H7 (cell line): ENCODE results near the gene PITPNM3. TPM values are rescaled to one million over a fixed set of nuclear protein-coding genes. Genes with fewer than 3 reads are reported as not detected.

Experiments
- DNase-seq: peaks from one replicate; pipeline ENCODE4 v3.0.0; 2012
- H3K27me3 ChIP-seq: 2 replicates; pipeline ENCODE4 v1.6.0; 2011; ENCODE audit warnings: mild to moderate bottlenecking, low read length; ENCODE audit not compliant: control insufficient read depth, insufficient read depth
- H3K36me3 ChIP-seq: replicated peaks from 2 replicates; pipeline ENCODE4 v1.5.1; 2011; ENCODE audit warnings: low read length; ENCODE audit not compliant: control insufficient read depth, insufficient read depth
- H3K4me3 ChIP-seq: 2 replicates; pipeline ENCODE4 v1.5.1; 2011; ENCODE audit warnings: low read depth, mild to moderate bottlenecking, control low read depth, low read length, moderate library complexity; ENCODE audit not compliant: insufficient read depth
- total RNA-seq: library from RNA; depleted of rRNA; stranded (reverse); fragments of >200 nt; shearing (Covaris generic); gene quantifications from 2 replicates; pipeline ENCODE4 v1.2.3, GENCODE V29; 2014

Gene PITPNM3
- total RNA-seq, 1 experiment from 2014 or later = 0.97 TPM

GRCh38 chr17:6446516-6447100, 109.7 kb downstream of the PITPNM3 start:
- Histone ChIP-seq H3K4me3 (no peak overlapping the region), H3K36me3 (peaks cover 32% of the 10 kb centered on the region), H3K27me3 (no peaks in the 10 kb centered on the region)
- DNase-seq = no peak

- DNase-seq = peak; percentile 62
- H3K36me3 ChIP-seq = peaks cover 28% of the 10 kb centered on the region
- no peaks in the 10 kb centered on the region for H3K27me3 ChIP-seq
- H3K4me3 ChIP-seq = peak overlapping the region; percentile 79
Measured at GRCh38 chr17:6444571-6445335, 111.6 kb downstream of the PITPNM3 start.

GRCh38 chr17:6443692-6444570, 112.4 kb downstream of the PITPNM3 start, which contains the start of gene PIMREG:
Gene PIMREG (plus strand): TSS chr17:6444455. CDS start chr17:6445111, 656 bp downstream.
- DNase-seq = peak; percentile 99
- Histone ChIP-seq H3K36me3 (peaks cover 21% of the 10 kb centered on the region), H3K4me3 (peak within 1 kb of the TSS; percentile 79), H3K27me3 (no peaks in the 10 kb centered on the region)

- H3K4me3 ChIP-seq = no peak overlapping the region
- no peaks in the 10 kb centered on the region for H3K27me3 ChIP-seq
- no peak for DNase-seq
- H3K36me3 ChIP-seq = peaks cover 15% of the 10 kb centered on the region
Measured at GRCh38 chr17:6442775-6443174, 113.6 kb downstream of the PITPNM3 start.

- no peak for DNase-seq
- Histone ChIP-seq H3K36me3 (no peaks in the 10 kb centered on the region), H3K4me3 (no peak overlapping the region), H3K27me3 (no peaks in the 10 kb centered on the region)
Measured at GRCh38 chr17:6439951-6440350, 116.4 kb downstream of the PITPNM3 start.

- Histone ChIP-seq H3K27me3 (no peaks in the 10 kb centered on the region), H3K4me3 (no peak overlapping the region), H3K36me3 (no peaks in the 10 kb centered on the region)
- DNase-seq = no peak
Measured at GRCh38 chr17:6437956-6438355, 118.4 kb downstream of the PITPNM3 start.

GRCh38 chr17:6437466-6437865, 118.9 kb downstream of the PITPNM3 start:
- Histone ChIP-seq H3K27me3 (no peaks in the 10 kb centered on the region), H3K4me3 (no peak overlapping the region), H3K36me3 (no peaks in the 10 kb centered on the region)
- no peak for DNase-seq

GRCh38 chr17:6435968-6436367, 120.4 kb downstream of the PITPNM3 start:
- H3K4me3 ChIP-seq = no peak overlapping the region
- no peaks in the 10 kb centered on the region for H3K27me3 ChIP-seq
- no peaks in the 10 kb centered on the region for H3K36me3 ChIP-seq
- DNase-seq = peak; percentile 90

GRCh38 chr17:6435051-6435450, 121.3 kb downstream of the PITPNM3 start, which contains the start of gene AIPL1:
Gene AIPL1 (minus strand): TSS chr17:6435121. CDS start chr17:6435104, 17 bp downstream.
- no peaks in the 10 kb centered on the region for H3K27me3 ChIP-seq
- no peaks in the 10 kb centered on the region for H3K36me3 ChIP-seq
- H3K4me3 ChIP-seq = no peak within 1 kb of the TSS
- DNase-seq = peak; percentile 69

- no peak for DNase-seq
- Histone ChIP-seq H3K27me3 (no peaks in the 10 kb centered on the region), H3K36me3 (no peaks in the 10 kb centered on the region), H3K4me3 (no peak overlapping the region)
Measured at GRCh38 chr17:6430769-6431168, 125.6 kb downstream of the PITPNM3 start.

- Histone ChIP-seq H3K4me3 (no peak overlapping the region), H3K27me3 (no peaks in the 10 kb centered on the region), H3K36me3 (no peaks in the 10 kb centered on the region)
- DNase-seq = no peak
Measured at GRCh38 chr17:6429266-6429665, 127.1 kb downstream of the PITPNM3 start.

GRCh38 chr17:6428207-6428965, 128.0 kb downstream of the PITPNM3 start:
- Histone ChIP-seq H3K27me3 (no peaks in the 10 kb centered on the region), H3K36me3 (no peaks in the 10 kb centered on the region), H3K4me3 (no peak overlapping the region)
- no peak for DNase-seq

- Histone ChIP-seq H3K36me3 (no peaks in the 10 kb centered on the region), H3K4me3 (no peak overlapping the region), H3K27me3 (no peaks in the 10 kb centered on the region)
- no peak for DNase-seq
Measured at GRCh38 chr17:6427279-6427781, 129.0 kb downstream of the PITPNM3 start.
